GM10248 (cell line): Measurements from ENCODE around the gene KCTD7.

Source experiments
- CTCF ChIA-PET: fragments of 300-600 bp; sonication (Branson Sonifier 250); formaldehyde crosslinking; extraction: SDS; loops from one replicate; lab custom pipeline; 2021; ENCODE audit warnings: antibody characterized with exemption; lab: Yijun Ruan, JAX
- POLR2A ChIA-PET: fragments of 350-650 bp; sonication (Branson Sonifier 250); formaldehyde crosslinking; extraction: SDS; loops from one replicate; lab custom pipeline; 2020; ENCODE audit warnings: antibody characterized with exemption; lab: Yijun Ruan, JAX
- DNase-seq: peaks from one replicate; pipeline ENCODE4 v3.0.0; 2012; ENCODE audit errors: extremely low spot score
- CTCF ChIP-seq: IDR thresholded peaks from 2 replicates; pipeline ENCODE4 v1.5.1; 2012; ENCODE audit warnings: mild to moderate bottlenecking, low read depth; ENCODE audit errors: extremely low read depth, missing control alignments, control extremely low read depth

KCTD7 gene

DNA sequence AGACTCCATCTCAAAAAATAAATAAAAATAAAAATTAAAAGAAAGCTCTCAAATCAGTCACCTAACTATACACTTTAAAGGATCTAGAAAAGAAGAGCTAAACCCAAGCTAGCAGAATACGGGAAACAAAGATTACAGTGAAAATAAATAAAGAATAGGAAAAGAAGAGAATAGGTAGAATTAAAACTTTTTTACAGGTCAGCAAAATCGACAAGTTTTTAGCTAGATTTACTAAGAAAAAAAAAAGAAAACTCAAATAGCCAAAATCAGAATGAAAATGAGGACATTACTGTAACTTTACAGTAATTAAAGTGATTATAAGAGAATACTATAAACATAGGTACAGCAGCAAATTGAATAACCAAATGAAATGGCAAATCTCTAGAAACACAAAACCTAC lies 60.4 kb downstream of the KCTD7 start:
- ChIA-PET POLR2A (interaction anchor here (0.7 kb wide), 1 partner anchor 224 kb away, joined by 3 read pairs; no protein-coding TSS in a partner anchor), CTCF (interaction anchor here (1.3 kb wide), 1 partner anchor 36 kb away, joined by 3 read pairs; no protein-coding TSS in a partner anchor)
- no peak for DNase-seq
- no peak for TF ChIP-seq CTCF

DNA sequence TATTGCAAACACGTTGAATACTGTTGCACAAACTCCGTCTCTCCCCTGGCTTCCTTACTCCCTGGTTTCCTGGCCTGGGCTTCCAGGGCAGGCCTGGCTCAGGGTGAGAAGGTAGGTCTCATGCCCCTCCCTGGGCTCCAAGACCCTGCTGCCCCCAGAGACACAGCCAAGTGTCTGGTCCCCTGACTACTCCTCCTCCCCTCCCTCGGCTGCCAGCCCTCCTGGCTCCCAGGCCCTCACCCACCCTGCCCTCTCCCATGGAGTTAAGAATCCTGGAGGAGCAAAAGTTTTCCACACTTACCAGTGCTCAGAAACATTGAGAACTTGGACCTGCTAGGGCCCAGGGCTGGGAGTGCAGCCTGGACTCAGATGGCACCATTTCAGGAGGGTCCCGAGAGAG lies 64.7 kb downstream of the KCTD7 start:
- no peak for DNase-seq
- no peak for TF ChIP-seq CTCF
- ChIA-PET CTCF (interaction anchor here (1.5 kb wide), 1 partner anchor 32 kb away, joined by 3 read pairs; no protein-coding TSS in a partner anchor), POLR2A (no interaction called here)
